Fibroblast of skin of right biceps (primary cell): Measurements from ENCODE around the gene TWF2.

Source experiments
- DNase-seq: peaks from one replicate; pipeline ENCODE4 v3.0.0-alpha.2; 2013

Gene TWF2

DNA sequence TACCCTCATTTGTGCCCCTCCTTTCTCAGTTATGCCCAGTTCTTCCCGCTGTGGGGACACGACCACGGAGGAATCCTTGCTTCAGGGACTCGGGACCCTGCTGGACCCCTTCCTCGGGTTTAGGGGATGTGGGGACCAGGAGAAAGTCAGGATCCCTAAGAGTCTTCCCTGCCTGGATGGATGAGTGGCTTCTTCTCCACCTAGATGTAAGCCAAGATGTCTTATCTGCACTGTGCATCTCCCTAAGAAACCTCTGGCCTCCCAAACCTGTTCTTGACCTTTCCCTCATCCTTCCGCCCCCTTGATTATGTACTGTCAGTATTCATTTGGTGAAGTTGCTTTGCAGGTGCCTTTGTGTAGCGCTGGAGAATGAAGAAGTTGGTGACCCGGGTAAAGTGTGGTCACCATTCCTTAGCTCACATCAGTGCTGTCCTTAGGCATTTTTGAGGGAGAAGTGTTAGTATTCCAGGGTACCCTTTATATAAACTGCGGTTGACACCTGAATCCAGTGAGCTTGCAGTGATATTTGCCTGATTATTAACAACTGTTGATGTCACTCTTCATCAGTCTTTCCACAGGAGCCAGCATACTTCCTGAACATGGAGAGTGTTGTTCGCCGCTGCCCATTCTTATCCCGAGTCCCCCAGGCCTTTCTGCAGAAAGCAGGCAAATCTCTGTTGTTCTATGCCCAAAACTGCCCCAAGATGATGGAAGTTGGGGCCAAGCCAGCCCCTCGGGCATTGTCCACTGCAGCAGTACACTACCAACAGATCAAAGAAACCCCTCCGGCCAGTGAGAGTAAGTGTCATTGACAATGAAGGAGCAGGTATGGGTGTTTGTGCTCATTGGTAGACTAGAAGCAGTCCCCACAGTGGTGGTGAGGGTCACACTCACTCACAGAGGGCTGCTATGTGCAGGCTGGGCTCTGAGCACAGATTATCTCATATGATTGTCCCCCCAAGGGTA, 40.0 kb downstream of the TWF2 start:
- DNase-seq, result no peak

DNA sequence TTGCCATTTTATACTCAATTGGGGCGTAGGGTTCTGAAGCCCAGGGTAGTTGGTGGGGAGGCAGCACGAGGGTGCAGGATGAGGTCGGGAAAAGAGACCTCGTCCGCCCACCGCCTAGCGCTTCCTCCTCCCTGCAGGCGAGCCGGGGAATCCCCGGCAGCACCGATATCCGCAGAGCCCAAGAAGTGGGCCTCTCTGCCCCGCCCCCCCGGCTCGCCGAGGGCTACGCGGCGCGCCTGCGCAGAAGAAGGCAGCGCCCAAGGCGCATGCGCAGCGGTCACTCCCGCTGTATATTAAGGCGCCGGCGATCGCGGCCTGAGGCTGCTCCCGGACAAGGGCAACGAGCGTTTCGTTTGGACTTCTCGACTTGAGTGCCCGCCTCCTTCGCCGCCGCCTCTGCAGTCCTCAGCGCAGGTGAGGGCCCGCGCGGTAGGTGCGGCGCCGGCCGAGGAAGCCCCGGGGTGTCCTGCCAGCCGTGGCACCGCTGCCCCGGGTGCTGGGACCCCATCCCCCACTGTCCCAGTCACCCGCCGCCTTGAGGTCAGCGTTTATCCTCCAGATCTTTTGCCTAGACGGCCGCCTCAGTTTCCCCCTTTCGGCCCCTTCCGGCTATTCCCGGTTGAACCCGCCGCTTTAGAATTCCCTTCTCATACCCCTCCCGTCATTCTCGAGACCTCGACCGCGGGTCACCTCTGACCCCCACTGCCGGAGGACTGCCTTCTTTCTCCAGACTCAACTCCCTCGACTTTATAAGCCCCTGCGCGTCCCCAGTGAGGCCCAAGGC, 40.9 kb downstream of the TWF2 start, which contains the start of gene ALAS1:
TSS of gene ALAS1 (plus strand) at position 319 of the 784 bp plus-strand sequence. CDS start 1,082 bp downstream, outside the sequence.
- DNase-seq, result peak; percentile 86

DNA sequence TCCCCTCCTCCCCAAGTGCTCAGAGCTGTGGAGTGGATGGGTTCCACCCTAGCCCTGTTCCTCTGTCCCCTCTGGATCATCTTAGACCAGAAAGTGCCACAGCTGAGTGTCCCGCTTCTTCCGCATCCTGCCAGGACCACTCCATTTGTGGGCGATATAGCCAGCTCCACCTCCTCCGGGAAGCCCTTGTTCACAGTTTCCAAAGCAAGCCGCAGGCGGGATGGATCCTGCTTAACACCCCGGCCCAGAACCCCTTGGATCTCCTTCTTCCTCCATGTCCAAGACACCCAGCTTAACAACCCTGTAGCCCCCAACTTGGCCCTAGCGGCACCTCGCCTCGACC, 41.5 kb downstream of the TWF2 start:
- DNase-seq, result no peak

DNA sequence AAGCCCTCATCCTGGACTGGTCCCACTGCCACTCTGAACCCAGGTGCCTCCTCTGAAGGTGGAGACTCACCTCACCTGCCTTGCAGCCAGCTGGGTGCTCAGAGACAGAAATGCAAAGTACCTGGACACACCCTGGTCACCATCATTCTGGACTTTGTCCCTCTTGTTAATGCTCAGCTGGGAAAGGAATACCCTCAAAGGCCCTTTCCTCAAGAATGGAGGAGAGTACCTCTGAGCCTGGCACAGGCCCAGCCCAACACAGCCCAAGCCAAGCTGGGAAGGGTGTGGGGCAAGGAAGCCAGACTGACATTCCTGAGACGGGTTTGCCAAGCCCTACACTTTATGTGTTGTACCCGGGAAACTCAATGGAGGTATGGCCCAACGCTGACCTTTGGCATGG, 42.0 kb downstream of the TWF2 start:
- no peak for DNase-seq

DNA sequence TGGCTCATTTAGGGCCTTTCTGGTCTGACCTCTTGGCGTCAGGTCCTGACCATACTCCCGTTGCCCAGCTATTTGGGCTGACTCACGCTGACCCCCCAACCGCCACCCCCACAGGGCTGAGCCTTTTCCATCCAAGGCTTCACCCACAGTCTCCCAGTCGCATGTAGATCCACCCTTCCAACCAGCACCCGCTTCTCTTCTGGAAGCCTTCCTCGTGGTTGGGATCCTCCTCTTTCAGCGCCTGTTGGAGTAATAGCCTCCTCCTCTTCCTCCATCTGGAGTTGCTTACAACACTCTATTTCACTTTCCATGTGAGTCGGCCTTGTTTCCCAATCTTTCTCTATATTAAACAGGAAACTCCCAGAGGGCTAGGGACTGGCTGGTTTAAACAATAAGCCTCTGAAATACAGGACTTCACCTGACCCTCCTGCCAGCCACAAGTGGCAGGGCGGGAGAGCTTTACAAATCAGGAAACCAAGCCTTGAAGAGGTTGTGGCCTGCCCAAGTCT, 43.1 kb downstream of the TWF2 start:
- peak; percentile 22 for DNase-seq

DNA sequence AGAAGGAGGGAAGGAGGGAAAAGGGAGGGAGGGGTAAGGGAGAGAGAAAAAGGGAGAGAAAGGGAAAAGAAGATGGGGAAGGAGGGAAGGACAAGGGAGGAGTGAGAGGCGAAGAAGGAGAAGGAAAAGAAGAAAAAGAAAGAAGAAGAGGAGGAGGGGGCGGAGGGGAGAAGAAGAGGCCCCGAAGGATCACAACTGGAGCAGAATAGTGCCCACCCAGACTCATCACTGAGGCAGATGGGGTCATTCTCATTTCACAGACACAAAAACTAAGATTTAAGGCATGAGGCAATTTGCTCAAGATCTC, 43.7 kb downstream of the TWF2 start:
- no peak for DNase-seq

DNA sequence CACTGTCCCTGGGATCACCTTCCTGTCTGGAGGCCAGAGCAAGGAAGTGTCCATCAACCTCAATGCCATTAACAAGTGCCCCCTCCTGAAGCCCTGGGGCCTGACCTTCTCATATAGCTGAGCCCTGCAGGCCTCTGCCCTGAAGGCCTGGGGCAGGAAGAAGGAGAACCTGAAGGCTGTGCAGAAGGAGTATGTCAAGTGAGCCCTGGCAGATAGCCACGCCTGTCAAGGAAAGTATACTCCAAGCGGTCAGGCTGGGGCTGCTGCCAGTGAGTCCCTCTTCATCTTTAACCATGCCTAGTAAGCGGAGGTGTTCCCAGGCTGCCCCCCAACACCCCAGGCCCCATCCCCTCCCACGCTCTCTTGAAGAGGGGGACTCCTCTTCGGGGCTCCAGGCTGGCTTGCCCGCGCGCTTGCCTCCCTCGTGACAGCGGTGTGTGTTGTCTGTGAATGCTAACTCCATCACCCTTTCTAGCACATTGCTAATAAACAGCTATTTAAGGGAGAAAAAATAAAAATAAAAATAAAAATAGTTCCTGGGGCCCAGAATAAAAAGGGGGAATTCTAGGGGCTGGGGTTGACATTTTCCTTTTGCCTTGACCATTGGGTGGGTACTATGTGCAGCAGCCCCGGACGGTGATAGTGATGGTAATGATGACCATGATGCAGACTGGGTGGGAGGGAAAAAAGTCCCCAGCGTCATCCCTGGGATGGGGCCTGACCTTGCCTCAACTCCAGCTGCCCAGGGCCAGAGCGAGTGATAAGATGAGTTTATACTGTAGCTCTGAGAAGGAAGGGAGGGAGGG, 44.3 kb downstream of the TWF2 start:
- DNase-seq, result no peak

DNA sequence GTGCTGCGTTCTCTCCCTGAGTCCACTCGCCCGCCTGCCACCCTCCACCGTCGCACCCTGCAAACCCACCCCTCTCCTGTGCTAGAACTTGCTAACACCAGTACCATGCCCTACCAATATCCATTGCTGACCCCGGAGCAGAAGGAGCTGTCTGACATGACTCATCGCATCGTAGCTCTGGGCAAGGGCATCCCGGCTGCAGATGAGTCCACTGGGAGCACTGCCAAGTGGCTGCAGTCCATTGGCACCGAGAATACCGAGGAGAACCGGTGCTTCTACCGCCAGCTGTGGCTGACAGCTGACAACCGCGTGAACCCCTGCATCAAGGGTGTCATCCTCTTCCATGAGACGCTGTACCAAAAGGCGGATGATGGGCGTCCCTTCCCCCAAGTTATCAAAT, 45.9 kb downstream of the TWF2 start:
- no peak for DNase-seq

DNA sequence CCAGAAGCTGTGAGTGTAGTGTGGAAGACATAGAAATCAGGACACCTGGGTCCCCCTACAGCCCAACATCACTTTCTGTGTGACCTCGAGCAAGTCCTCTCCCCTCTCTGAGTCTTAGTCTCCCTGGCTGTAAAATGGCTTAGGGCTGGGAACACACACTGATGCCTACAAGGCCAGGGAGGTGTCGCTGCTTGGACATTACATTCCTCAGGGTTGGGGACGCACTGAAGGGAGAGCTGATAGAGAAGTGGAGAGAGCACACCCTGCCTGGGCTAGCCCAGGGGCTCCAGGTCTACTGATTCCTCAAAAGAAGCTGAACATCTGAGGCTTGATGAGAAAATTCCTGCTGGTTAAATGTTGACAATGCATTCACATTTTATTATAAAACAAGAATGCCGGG, 47.3 kb downstream of the TWF2 start:
- DNase-seq, result no peak

DNA sequence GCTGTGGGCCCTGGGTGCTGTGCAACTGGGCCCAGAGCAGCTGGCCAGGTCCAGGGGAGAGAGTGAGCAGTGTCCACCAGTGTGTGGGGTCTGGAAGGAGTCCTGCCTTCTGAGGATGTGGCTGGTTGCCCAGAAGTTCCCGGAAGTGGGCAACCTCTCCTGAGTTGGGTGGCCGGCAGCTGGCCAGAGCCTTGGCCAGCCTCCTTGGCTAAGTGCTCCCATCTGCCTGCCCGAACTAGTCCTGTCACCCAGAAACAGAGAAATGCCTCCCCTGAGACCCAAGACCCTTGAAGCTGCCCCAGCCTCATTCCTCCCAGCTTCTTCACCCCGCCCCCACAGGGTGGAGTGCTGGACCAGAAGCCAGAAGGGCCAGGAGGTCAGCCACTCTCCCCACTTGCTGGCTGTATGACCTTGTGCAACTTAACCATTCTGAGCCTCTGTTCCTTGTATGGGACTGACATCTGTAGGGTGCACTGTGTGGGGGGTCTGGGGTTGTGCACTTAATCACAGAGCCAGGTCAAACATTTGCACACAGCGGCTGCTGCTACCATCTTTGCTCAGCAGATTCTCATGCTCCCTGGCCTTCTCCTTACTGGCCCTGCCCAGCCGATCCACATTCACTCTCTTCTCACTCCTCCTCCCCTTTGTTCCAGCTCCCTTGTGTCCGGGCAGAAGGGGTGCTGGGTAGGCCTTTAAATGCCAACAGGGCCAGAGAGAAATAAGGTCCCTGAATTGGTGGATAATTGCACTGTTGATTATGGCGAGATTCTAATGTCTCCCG, 48.5 kb downstream of the TWF2 start:
- peak; percentile 24 for DNase-seq

DNA sequence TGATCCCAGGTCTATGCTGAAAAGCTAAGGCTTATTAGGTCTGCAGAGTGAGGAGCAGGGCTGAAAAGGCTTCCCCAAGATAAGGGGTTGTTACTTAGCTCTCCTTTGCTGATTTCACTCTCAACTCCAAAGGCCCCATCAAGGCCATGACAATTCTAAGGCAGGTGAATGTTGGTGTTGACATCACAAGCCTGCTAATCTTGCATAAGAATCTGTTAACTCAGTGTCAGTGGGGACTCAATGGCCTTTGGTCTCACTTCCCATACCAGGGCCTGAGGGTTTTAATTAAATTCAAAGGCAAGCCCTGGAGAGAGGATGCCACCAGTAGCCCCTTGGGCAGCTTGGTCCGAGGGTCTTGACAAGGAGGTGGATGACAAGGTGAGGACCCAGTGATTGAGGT, 50.4 kb downstream of the TWF2 start:
- DNase-seq, result no peak

DNA sequence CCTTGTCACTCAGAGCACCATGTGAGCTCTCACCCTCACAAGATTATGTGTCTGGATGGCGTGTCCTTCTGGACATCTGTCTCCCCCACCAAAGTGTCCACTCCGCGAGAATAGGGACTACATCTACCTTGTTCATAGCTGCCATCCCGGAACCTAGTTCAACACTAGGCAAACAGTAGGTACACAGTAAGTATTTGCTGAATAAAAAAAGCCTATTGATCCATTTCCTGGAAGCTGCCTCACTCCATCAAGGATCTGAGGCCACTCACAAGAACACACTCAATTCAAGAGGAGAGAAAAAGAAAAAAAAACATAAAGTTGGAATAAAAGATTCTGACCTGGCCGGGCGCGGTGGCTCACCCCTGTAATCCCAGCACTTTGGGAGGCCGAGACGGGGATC, 52.2 kb downstream of the TWF2 start:
- no peak for DNase-seq

DNA sequence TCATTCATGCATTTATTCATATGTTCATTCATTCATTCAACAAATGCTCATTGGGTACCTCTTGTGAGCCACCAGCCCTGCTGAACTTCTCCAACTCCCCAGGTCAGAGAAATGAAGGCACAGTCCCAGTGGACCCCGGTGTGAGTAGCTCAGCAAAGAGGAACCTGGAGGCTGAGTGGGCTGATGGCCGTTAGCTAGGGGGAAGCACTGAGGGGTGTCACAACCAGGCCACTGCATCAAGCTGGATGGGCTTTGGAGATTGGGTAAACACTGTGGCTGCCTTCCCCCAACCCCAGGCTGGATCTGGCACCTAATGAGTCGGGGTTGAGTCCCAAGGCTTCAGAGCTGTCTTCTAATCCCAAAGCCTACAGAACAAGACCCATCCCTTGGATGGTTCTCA, 53.1 kb downstream of the TWF2 start:
- no peak for DNase-seq

DNA sequence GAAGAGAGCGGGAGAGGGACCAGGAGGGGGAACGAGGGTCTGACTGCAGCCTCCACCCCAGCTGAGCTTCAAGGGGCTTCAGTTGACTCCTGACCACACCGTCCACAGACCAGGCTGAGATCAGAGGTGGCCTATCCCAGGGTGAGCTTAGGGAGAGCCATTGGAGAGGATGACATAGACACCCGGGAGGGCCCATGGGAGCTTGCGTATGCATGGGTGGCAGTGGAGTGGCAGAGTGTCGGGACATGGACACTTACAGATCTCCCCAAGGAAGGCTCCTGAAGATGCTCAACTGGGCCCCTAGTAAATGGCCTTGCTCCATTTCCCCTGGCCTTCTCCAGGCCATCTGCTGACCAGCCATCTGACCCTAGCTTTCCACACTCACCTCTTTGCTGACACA, 53.6 kb downstream of the TWF2 start:
- DNase-seq, result no peak

DNA sequence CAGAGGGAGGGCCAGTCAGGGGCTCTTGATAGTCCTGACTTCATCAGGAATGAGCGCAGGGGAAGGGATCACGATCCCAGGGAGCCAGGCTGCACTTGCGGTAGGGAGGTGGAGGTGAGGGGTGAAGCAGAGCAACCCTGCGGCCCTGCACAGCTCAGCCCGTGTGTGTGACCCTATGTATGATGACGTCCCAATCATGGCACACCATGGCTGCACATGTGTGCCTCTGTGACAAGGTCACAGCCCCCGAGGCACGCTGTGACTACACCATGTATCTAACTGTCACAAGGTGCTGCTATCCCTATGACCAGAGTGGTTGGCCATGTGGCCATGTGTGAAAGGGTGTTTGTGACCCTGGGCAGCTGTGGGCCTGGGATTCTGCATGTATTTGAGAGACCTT, 54.3 kb downstream of the TWF2 start:
- DNase-seq, result no peak

DNA sequence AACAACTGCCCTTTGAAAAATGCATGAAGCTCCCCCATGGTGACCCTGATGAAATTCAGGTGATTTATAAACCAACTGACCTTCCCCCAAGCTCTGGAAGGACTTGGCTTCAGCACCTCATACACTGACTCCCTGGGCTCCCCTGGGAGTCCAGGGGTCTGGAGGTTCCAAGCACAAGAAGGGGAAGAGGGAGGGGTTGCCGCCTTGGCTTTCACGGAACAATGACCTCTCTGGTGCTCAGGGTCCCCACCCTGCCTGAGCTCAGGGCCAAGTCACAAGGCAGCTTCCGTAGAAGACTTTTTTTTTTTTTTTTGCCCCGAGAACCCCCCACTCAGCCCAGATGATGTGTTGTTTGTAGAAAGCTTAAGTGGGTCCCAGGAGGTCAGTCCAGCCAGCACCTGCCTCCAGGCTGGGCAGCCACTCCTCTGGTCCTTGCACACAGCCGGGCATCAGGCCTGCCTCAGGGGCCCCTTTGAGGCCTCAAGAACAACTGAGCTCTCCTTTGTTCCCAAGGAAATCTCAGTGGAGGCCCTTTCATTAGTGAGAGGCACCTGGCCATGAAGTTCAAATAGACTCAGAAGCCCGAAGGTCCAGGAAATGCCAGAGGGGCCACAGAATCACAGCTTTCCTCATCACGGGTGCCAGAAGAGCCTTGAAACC, 55.0 kb downstream of the TWF2 start:
- DNase-seq, result no peak

DNA sequence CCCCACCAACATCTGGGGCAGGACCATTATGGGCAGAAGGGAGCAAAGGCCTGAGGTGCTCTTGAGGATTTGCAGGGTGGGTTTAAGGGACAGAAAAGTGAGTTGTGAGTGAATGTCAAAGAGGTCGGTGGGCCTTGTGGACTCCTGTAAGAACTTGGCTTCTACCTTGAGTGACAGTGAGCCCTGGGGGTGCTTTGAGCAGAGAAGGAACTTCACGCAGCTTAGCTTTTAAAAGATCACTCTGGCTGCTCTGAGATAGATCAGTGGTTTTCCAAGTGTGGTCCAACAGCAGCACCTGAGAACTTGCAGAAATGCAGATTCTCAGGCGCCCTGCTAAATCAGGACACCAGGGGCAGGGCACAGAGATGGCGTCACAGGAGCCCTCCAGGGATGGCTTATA, 56.3 kb downstream of the TWF2 start:
- no peak for DNase-seq

DNA sequence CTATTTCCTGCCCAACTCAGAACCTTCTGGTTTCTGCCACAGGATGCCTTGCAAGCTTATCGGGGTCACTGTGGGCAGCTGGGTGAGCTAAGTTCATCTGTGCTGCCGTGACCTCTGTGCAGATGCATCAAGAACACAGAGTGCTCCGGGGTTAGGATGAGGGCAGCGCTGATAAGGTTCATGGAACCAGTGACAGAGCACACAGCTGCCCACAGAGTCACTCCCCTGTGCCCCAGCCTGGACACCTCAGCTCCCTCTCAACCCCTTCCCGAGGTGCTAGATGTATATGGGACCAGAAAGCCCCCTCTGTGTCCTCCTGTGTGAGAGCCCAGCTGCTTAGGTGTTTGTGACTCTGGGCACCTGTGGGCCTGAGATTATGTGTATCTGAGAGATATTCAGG, 56.8 kb downstream of the TWF2 start:
- no peak for DNase-seq

DNA sequence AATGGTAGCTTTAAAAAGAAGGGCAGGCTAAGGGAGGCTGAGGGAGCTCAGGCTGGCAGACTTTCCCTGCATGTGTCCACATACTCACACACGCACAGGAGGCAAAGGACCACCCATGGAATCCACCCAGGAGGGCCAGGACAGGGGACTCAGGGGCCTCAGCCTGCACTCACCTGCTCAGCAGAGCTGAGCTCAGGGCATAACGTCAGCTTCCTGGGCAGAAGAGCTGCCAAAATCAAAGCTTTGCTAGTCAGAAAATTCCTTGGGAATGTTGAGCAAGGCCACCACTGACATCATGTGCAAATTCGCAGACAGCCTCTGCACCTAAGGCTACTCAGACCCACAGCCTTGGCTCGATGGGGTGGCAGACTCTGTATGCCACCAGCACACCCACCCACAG, 57.4 kb downstream of the TWF2 start:
- DNase-seq, result peak; percentile 29
